ENCODE measurements around the gene SEMA6A.

GRCh38 chr5:116448870-116449427 lies 125.7 kb downstream of the SEMA6A start:
- TF ChIP-seq PHF8 (CRISPR knock-in tag; IDR thresholded peaks at IDR 0.05) (no peak), ZNF609 (CRISPR knock-in tag; IDR thresholded peaks at IDR 0.05; ENCODE audit: borderline replicate concordance) (no peak)

Data from HepG2 (cell line).